Measurements from ENCODE around the gene MRPL21.

GRCh38 chr11:68936676-68937620 is 33.3 kb upstream of the MRPL21 start:
- TF ChIP-seq CTCF (IDR thresholded peaks at IDR 0.05; ENCODE audit: low read length) (no peak), EZH2phosphoT487 (IDR thresholded peaks at IDR 0.05; ENCODE audit: low read length) (no peak)

Measured in MM.1S (cell line).